ENCODE measurements around the gene ADAMTS20.

DNA sequence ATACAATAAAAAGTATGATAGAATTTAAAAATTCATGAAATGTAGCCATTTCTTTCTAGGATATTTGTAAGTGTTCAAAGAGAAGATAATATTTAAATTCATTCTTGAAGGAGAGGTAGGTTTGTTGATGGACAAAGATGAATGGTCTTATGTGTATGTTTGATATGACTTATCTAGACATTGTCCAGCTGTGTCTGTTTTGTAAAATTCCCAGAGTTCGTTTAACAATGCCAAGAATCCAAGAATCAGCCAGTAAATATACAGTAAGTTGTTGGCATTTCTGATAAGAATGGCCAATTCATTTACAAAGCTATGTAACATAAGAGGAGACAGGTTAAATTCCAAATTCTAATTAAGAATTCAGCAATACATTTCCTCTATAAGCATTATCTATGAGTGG is 150.9 kb downstream of the ADAMTS20 start:
- TF ChIP-seq POLR2A (IDR thresholded peaks at IDR 0.05; ENCODE audit: low read depth, low read length) (no peak), POLR2AphosphoS5 (IDR thresholded peaks at IDR 0.05; ENCODE audit: low read depth, low read length) (no peak)

Data from GM12892 (cell line).